Gastroesophageal sphincter (tissue), 3 donors: Measurements from ENCODE around the gene CEACAM6.
"Not testable (repeated sequence)": the region's sequence is repeated elsewhere in the genome, so short reads cannot be mapped to it uniquely, and the experiment has no call there.

Source experiments
- POLR2A ChIP-seq, 2 donors: fragments of 450-650 bp; IDR thresholded peaks; one replicate each; pipeline ENCODE4 v1.6.1; 2017; ENCODE audit warnings: antibody characterized with exemption in 2 of 2, mild to moderate bottlenecking in 2 of 2, moderate library complexity in 1 of 2
- POLR2AphosphoS5 ChIP-seq: sonication (generic); formaldehyde crosslinking; IDR thresholded peaks from one replicate; pipeline ENCODE4 v1.6.1; 2017; ENCODE audit warnings: antibody characterized with exemption
- TF ChIP-seq, protein P1 (sequence below), 4 experiments: fragments of 200-600 bp in 2 of 4; fragments of 450-650 bp in 2 of 4; sonication (generic) in 1 of 4; IDR thresholded peaks; one replicate each; pipeline ENCODE4 v1.5.1; 2017 to 2019; ENCODE audit warnings: antibody characterized with exemption in 4 of 4, mild to moderate bottlenecking in 2 of 4, moderate library complexity in 2 of 4

DNA sequence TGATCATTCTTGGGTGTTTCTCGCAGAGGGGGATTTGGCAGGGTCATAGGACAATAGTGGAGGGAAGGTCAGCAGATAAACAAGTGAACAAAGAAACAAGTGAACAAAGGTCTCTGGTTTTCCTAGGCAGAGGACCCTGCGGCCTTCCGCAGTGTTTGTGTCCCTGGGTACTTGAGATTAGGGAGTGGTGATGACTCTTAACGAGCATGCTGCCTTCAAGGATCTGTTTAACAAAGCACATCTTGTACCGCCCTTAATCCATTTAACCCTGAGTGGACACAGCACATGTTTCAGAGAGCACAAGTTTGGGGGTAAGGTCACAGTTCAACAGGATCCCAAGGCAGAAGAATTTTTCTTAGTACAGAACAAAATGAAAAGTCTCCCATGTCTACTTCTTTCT, 12.8 kb downstream of the CEACAM6 start:
- TF ChIP-seq POLR2A (IDR thresholded peaks at IDR 0.05); POLR2AphosphoS5: not testable (repeated sequence)
- TF ChIP-seq, protein P1, sequence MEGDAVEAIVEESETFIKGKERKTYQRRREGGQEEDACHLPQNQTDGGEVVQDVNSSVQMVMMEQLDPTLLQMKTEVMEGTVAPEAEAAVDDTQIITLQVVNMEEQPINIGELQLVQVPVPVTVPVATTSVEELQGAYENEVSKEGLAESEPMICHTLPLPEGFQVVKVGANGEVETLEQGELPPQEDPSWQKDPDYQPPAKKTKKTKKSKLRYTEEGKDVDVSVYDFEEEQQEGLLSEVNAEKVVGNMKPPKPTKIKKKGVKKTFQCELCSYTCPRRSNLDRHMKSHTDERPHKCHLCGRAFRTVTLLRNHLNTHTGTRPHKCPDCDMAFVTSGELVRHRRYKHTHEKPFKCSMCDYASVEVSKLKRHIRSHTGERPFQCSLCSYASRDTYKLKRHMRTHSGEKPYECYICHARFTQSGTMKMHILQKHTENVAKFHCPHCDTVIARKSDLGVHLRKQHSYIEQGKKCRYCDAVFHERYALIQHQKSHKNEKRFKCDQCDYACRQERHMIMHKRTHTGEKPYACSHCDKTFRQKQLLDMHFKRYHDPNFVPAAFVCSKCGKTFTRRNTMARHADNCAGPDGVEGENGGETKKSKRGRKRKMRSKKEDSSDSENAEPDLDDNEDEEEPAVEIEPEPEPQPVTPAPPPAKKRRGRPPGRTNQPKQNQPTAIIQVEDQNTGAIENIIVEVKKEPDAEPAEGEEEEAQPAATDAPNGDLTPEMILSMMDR (IDR thresholded peaks at IDR 0.05), result not testable (repeated sequence)
